K562 (cell line): ENCODE data around the gene ORC1. TPM values are rescaled to one million over a fixed set of nuclear protein-coding genes. Genes with fewer than 3 reads are reported as not detected.
A peak's percentile ranks its signal among the peaks of the same experiment; 100 is the strongest.

Experiments used
- ATF1 ChIP-seq, 2 experiments: fragments of 450-650 bp in 1 of 2; IDR thresholded peaks; 2 replicates each; pipeline ENCODE4 v1.6.1; 2016; ENCODE audit warnings: missing compliant biosample characterization in 1 of 2, missing genetic modification characterization in 1 of 2
- CEBPB ChIP-seq: fragments of 450-650 bp; IDR thresholded peaks from 2 replicates; pipeline ENCODE4 v1.6.1; 2016; ENCODE audit warnings: missing genetic modification characterization, missing compliant biosample characterization
- CHAMP1 ChIP-seq: fragments of 450-650 bp; IDR thresholded peaks from 2 replicates; pipeline ENCODE4 v1.6.1; 2016; ENCODE audit warnings: mild to moderate bottlenecking
- IRF2 ChIP-seq: sonication (generic); formaldehyde crosslinking; IDR thresholded peaks from 2 replicates; pipeline ENCODE4 v1.8.1; 2022; ENCODE audit warnings: mild to moderate bottlenecking, missing genetic modification reagents
- NFATC3 ChIP-seq: fragments of 450-650 bp; IDR thresholded peaks from 2 replicates; pipeline ENCODE4 v1.6.1; 2017; ENCODE audit warnings: mild to moderate bottlenecking
- NR2C1 ChIP-seq, 2 experiments: fragments of 450-650 bp; IDR thresholded peaks; 2 replicates each; pipeline ENCODE4 v1.6.1; 2017; ENCODE audit warnings: mild to moderate bottlenecking in 2 of 2, antibody characterized with exemption in 1 of 2, inconsistent platforms in 1 of 2, missing compliant biosample characterization in 1 of 2, missing genetic modification characterization in 1 of 2
- POLR2G ChIP-seq: fragments of 200-400 bp; formaldehyde crosslinking; IDR thresholded peaks from 2 replicates; pipeline ENCODE4 v1.6.1; 2017; ENCODE audit warnings: low read depth, mild to moderate bottlenecking, antibody characterized with exemption, low read length, moderate library complexity
- SMAD3 ChIP-seq: fragments of 450-650 bp; formaldehyde crosslinking; conservative IDR thresholded peaks from 2 replicates; pipeline ENCODE4 v1.4.0; 2020; ENCODE audit warnings: mild to moderate bottlenecking
- SNRNP70 ChIP-seq: fragments of 200-400 bp; formaldehyde crosslinking; optimal IDR thresholded peaks from 2 replicates; pipeline ENCODE3; 2017; ENCODE audit warnings: low read depth, low read length
- TEAD1 ChIP-seq, 2 experiments: fragments of 450-650 bp in 1 of 2; sonication (generic) in 1 of 2; formaldehyde crosslinking; IDR thresholded peaks; 2 replicates each; pipeline versions ENCODE4 v1.4.0 to v1.8.0; 2020 to 2022; ENCODE audit warnings: mild to moderate bottlenecking in 2 of 2, missing genetic modification reagents in 1 of 2
- YY1 ChIP-seq, 3 experiments: IDR thresholded peaks; 2 replicates each; pipeline ENCODE4 v1.6.1; 2011; ENCODE audit warnings: low read length in 2 of 3, mild to moderate bottlenecking in 2 of 3, moderate library complexity in 2 of 3, borderline replicate concordance in 1 of 3, control low read depth in 1 of 3, low read depth in 1 of 3; ENCODE audit not compliant: insufficient read depth in 3 of 3, insufficient replicate concordance in 2 of 3, control insufficient read depth in 1 of 3, insufficient read length in 1 of 3; ENCODE audit errors: extremely low read depth in 1 of 3
- ZNF23 ChIP-seq: fragments of 250-450 bp; sonication (Bioruptor Pico); IDR thresholded peaks from 2 replicates; pipeline ENCODE4 v1.4.0; 2020; ENCODE audit warnings: mild to moderate bottlenecking
- ZNF668 ChIP-seq: fragments of 250-450 bp; sonication (Bioruptor Pico); IDR thresholded peaks from 2 replicates; pipeline ENCODE4 v1.8.0; 2022; ENCODE audit warnings: mild to moderate bottlenecking, inconsistent platforms
- polyA plus RNA-seq, 8 experiments: library from polyadenylated mRNA; depleted of rRNA in 4 of 8; stranded (reverse) in 5 of 8; unstranded in 3 of 8; fragments of >200 nt; fragmentation: Nextera tagmentation in 2 of 8; fragmentation: Illumina TruSeq in 1 of 8; extraction: Ambion mirVana in 2 of 8; extraction: Trizol in 1 of 8; gene quantifications; 2 replicates each; pipeline versions ENCODE4 v1.2.1 to v1.2.3, GENCODE V29; 2011 to 2014; ENCODE audit warnings: inconsistent platforms in 1 of 8, missing spikeins in 1 of 8
- total RNA-seq, 7 experiments: library from RNA; depleted of rRNA in 6 of 7; stranded (reverse); fragments of >200 nt in 6 of 7; fragmentation: Illumina TruSeq in 2 of 7; extraction: Trizol in 2 of 7; gene quantifications; 2 replicates each; pipeline versions ENCODE4 v1.2.1 to v1.2.3, GENCODE V29; 2011 to 2021; ENCODE audit warnings: low replicate concordance in 1 of 7
- TF ChIP-seq, protein P1 (sequence below): fragments of 450-650 bp; IDR thresholded peaks from 2 replicates; pipeline ENCODE4 v1.7.1; 2018; ENCODE audit warnings: mild to moderate bottlenecking, low read depth; ENCODE audit not compliant: partially characterized antibody
- TF ChIP-seq, protein P2 (sequence below): fragments of 200-800 bp; sonication (Bioruptor generic); IDR thresholded peaks from 2 replicates; pipeline ENCODE4 v1.6.1; 2017; ENCODE audit warnings: missing genetic modification characterization, missing compliant biosample characterization

The ORC1 gene
- total and polyA plus RNA-seq, 9 of the 15 experiments (the other 6 are each of a cell fraction or from before 2014, with no cell fraction given): 26.4 to 91.6 (median 69.7) TPM

DNA sequence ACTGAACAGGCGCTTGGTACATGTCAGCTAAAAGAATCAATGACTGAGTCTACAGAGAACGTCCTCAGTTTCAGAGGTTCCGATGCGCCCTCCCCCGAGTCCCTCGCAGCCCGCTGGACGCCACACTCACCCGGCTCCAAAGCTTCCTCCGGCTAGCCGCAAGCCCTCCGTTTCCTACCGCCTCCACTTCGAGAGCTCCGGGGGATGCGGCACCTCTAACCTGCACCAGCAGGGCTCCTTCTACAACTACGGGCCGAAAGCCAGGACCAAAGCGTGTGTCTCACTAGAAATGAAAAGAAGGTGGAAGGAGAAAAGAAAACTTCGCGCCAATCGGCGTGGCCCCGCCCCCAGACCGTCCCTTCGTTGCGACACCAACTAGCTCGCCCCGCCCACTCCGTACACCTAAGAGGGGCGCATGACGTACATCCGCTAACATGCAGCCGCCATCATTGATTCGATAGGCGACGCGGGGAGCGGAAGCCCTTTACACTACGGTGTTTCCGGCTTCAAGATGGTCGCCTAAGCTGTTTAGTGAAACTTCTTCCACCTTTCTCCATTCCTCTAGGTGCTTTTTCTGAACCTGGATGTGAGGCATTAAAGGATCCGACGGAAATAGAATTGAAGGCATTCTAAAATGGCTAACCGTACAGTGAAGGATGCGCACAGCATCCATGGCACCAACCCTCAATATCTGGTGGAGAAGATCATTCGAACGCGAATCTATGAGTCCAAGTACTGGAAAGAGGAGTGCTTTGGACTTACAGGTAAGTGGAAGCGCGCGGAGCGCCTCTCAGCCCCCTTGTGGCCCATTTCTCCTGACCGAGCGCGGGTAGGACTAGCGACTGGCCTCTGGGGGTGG lies at the start of gene ORC1, which contains the start of gene PRPF38A (continued):
- TF ChIP-seq SNRNP70 (no peak), SMAD3 (CRISPR knock-in tag) (peak; percentile 23; the same call in 1 of the 2 replicates), POLR2G (peak; percentile 88), NFATC3 (peak; percentile 63; the same call in 1 of the 2 replicates), NR2C1 (IDR thresholded peaks at IDR 0.05) (peak; percentile 54; the same call in 1 of the 2 replicates), NR2C1 (tag; IDR thresholded peaks at IDR 0.05) (no peak), ZNF23 (CRISPR knock-in tag) (no peak), IRF2 (CRISPR knock-in tag) (no peak), ZNF668 (CRISPR knock-in tag) (no peak), CHAMP1 (peak; percentile 67; the same call in 1 of the 2 replicates), CEBPB (peak; percentile 100), TEAD1 (CRISPR knock-in tag; IDR thresholded peaks at IDR 0.05) (peak in 1 of 2 experiments; percentile 57; a peak in 1 of 4 replicates), ATF1 (CRISPR knock-in tag; IDR thresholded peaks at IDR 0.05) (peak; percentile 78), ATF1 (tag; IDR thresholded peaks at IDR 0.05) (peak; percentile 98), YY1 (IDR thresholded peaks at IDR 0.05; ENCODE audit: borderline replicate concordance in 1 of 3, control insufficient read depth in 1 of 3, extremely low read depth in 1 of 3, insufficient read depth in 3 of 3, insufficient read length in 1 of 3, insufficient replicate concordance in 2 of 3, low read depth in 1 of 3, low read length in 2 of 3) (peak; percentile 83 to 96 (median 95))
- TF ChIP-seq, protein P1, sequence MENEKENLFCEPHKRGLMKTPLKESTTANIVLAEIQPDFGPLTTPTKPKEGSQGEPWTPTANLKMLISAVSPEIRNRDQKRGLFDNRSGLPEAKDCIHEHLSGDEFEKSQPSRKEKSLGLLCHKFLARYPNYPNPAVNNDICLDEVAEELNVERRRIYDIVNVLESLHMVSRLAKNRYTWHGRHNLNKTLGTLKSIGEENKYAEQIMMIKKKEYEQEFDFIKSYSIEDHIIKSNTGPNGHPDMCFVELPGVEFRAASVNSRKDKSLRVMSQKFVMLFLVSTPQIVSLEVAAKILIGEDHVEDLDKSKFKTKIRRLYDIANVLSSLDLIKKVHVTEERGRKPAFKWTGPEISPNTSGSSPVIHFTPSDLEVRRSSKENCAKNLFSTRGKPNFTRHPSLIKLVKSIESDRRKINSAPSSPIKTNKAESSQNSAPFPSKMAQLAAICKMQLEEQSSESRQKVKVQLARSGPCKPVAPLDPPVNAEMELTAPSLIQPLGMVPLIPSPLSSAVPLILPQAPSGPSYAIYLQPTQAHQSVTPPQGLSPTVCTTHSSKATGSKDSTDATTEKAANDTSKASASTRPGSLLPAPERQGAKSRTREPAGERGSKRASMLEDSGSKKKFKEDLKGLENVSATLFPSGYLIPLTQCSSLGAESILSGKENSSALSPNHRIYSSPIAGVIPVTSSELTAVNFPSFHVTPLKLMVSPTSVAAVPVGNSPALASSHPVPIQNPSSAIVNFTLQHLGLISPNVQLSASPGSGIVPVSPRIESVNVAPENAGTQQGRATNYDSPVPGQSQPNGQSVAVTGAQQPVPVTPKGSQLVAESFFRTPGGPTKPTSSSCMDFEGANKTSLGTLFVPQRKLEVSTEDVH: peak; percentile 91
- TF ChIP-seq, protein P2, sequence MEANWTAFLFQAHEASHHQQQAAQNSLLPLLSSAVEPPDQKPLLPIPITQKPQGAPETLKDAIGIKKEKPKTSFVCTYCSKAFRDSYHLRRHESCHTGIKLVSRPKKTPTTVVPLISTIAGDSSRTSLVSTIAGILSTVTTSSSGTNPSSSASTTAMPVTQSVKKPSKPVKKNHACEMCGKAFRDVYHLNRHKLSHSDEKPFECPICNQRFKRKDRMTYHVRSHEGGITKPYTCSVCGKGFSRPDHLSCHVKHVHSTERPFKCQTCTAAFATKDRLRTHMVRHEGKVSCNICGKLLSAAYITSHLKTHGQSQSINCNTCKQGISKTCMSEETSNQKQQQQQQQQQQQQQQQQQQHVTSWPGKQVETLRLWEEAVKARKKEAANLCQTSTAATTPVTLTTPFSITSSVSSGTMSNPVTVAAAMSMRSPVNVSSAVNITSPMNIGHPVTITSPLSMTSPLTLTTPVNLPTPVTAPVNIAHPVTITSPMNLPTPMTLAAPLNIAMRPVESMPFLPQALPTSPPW (CRISPR knock-in tag): peak; percentile 70
